ENCODE measurements around the gene DCAF4L1.

DNA sequence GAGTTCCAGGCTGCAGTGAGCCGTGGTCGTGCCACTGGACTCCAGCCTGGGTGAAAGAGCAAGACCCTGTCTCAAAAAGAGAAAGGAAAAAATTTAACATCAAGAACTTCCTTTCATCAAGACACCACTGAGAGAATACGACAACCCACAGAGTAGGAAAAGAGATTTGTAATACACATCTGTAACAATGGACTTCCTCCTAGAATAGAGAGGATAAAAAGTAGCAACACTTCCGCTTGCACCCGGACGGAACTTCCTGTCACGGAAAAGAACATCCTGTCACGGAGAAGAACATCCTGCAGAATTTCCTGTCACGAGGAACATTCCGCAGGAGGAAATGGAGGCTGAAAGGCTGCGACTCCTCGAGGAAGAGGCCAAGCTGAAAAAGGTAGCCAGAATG is at the start of gene DCAF4L1:
- TF ChIP-seq, protein P1, sequence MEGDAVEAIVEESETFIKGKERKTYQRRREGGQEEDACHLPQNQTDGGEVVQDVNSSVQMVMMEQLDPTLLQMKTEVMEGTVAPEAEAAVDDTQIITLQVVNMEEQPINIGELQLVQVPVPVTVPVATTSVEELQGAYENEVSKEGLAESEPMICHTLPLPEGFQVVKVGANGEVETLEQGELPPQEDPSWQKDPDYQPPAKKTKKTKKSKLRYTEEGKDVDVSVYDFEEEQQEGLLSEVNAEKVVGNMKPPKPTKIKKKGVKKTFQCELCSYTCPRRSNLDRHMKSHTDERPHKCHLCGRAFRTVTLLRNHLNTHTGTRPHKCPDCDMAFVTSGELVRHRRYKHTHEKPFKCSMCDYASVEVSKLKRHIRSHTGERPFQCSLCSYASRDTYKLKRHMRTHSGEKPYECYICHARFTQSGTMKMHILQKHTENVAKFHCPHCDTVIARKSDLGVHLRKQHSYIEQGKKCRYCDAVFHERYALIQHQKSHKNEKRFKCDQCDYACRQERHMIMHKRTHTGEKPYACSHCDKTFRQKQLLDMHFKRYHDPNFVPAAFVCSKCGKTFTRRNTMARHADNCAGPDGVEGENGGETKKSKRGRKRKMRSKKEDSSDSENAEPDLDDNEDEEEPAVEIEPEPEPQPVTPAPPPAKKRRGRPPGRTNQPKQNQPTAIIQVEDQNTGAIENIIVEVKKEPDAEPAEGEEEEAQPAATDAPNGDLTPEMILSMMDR (IDR thresholded peaks at IDR 0.05) = no peak
- no peak for TF ChIP-seq ZFX (IDR thresholded peaks at IDR 0.05; ENCODE audit: borderline replicate concordance)
